ENCODE results near the gene MIF4GD.
A peak's percentile ranks its signal among the peaks of the same experiment; 100 is the strongest.
"Not testable (repeated sequence)": the region's sequence is repeated elsewhere in the genome, so short reads cannot be mapped to it uniquely, and the experiment has no call there.

Gene MIF4GD, protein sequence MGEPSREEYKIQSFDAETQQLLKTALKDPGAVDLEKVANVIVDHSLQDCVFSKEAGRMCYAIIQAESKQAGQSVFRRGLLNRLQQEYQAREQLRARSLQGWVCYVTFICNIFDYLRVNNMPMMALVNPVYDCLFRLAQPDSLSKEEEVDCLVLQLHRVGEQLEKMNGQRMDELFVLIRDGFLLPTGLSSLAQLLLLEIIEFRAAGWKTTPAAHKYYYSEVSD

GRCh38 chr17:75270966-75271232, at the start of gene MIF4GD:
MIF4GD (minus strand) TSS chr17:75271231; CDS start chr17:75270195, 1,036 bp downstream.
- no peak for DNase-seq

- DNase-seq = no peak
Observed at GRCh38 chr17:75319904-75320691, 49.1 kb upstream of the MIF4GD start.

GRCh38 chr17:75318615-75319222, 47.7 kb upstream of the MIF4GD start:
- no peak for DNase-seq

- DNase-seq = no peak
Observed at GRCh38 chr17:75318211-75318610, 47.2 kb upstream of the MIF4GD start.

DNA sequence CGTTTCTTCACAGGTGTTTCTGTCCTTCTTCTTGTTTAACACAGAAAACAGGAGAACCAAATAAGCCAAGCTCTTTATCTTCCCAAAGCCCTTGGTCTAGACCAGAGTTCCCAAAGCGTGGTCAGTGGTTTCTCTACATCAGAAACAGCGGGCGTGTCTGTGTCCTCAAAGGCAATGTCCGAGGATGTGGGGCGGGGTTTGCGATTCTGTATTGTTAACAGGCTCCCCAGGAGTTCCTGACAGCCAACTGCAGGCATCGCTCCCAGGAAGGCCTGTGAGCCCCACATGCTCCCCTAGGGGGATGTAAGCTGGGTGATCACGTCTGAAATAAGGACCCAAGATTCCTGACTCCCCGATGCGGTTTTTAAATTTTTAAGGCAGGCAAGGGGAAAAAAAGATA, 46.6 kb upstream of the MIF4GD start:
- no peak for DNase-seq

DNA sequence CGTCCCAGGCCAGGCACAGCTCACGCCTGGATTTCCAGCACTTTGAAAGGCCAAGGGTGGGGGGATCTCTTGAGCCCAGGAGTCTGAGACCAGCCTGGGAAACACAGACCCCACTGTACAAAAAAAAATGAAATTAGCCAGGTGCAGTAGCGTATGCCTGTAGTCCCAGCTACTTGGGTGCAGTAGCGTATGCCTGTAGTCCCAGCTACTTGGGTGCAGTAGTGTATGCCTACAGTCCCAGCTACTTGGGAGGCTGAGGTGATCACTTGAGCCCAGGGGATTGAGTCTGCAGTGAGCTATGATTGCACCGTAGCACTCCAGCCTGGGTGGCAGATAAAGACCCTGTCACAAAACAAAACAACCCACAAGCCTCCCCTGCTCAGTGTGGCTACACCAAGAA, 45.2 kb upstream of the MIF4GD start:
- DNase-seq = no peak

DNA sequence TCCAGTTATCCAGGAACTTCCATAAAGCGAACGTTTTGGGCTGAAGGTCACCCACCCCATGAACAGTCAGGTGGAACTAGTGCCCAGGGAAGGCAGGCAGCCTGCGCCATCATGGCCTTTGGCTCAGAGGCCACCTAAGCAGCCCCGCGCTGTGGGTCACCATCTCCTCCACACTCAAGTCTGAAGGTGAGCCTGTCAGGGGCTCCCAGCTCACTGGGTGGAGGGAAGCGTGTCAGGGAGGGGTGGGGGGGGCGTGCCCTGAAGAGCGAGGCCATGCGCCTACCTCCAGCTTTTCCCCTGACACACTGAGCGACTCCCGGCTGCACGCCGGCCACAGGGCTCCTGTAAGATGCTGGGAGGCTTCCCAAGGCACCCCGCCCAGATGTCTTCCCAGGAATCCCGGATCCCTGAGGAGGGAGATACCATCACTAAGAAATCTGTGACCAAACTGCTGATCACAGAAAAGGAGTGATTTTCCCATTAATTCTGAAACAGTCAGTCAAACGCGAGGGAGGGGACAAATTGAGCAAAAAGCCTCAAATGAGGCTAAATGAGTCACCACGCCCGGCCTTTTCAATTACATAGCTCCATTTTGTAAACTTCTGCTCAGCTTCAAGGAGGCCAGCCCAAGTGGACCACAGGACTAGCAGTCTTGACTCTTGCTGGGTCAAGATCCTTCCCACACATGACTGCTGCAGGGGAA, 44.7 kb upstream of the MIF4GD start:
- DNase-seq = peak in 1 of 2 experiments; percentile 40

DNA sequence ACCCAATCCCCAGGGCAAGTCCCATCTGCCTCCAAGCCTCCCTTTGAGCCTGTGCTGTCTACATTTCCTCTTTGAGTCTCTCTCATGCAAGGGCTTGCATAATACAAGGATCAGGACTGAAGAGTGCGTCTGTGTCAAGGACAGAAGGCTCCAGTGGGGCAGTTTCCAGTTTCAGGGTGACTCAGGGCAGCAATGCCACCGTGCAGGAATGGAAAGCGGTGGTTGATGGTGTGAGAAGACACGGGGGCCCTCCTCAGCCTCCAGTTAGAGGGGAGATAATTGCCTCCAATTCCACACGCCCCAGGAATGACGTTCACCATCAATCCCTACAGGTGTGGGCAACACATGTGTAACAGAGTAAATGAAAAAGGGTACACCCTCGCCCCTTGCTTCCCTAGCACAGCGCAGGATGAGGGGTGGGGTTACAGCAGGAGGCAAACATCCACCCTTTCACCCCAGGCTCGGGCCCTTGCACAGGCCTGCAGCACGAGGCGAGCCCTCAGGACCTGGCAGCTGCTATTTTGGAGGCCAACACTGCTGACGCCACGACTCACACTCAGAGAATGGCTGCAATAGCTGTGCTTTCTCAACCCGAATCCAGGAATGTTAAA, 43.0 kb upstream of the MIF4GD start:
- no peak for DNase-seq

GRCh38 chr17:75308732-75309629, 38.0 kb upstream of the MIF4GD start:
- no peak for DNase-seq

DNA sequence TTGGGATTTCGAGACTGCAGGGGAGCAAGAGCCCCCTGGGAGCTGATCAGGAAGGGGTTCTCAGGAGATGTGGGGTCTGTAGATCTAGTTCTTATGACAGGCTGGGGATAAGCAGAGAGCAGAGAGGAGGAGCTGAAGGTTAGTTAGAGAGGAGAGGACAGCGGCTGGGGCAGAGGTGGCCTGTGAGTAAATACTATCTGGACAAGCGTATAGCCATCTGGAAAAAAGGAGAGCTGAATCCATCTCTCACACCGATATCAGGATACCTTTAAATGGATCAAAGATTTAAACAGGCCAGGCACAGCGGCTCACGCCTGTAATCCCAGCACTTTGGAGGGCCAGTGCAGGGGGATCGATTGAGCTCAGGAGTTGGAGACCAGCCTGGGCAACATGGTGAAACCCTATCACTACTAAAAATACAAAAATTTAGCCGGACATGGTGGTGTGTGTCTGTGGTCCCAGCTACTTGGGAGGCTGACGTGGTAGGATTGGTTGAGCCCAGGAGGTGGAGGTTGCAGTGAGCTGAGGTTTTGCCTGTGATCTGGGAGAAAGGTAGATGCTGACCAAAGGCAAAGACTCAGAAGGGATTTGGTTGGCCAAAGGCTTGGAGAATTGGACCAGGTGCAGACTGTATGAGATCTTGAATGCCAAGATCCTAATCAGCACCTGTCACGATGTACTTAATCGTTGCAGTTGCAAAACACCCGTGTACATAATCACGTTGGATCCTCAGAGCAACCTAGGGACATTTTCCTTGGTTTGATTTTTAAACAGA, 37.1 kb upstream of the MIF4GD start:
- no peak for DNase-seq

DNA sequence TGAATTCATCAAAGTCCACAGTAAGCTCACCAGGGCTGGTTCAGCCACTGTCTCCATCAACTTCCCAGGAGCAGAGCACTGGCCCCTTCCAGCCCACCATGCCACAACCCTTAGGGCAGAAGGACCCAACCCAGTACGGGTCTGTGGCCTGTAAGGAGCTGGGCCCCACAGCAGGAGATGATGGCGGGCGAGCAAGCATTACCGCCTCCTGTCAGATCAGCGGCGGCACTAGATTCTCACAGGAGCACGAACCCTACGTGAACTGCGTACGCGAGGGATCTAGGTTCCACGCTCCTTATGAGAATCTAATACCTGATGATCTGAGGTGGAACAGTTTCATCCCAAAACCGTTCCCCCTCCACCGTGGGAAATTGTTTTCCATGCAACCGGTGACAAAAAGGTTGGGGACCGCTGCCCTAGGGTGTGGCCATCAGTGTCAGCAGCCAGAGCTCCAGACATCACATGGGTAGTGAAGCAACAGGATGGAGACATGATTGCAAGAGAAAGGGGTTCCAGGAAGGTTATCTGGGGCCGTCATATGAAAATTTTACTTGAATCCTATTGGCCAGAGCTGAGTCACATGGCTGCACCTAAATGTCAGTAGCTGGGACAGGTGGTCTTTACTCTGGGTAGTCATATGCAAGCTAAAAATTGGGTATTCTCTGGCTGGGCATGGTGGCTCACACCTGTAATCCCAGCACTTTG, 30.6 kb upstream of the MIF4GD start:
- no peak for DNase-seq

DNA sequence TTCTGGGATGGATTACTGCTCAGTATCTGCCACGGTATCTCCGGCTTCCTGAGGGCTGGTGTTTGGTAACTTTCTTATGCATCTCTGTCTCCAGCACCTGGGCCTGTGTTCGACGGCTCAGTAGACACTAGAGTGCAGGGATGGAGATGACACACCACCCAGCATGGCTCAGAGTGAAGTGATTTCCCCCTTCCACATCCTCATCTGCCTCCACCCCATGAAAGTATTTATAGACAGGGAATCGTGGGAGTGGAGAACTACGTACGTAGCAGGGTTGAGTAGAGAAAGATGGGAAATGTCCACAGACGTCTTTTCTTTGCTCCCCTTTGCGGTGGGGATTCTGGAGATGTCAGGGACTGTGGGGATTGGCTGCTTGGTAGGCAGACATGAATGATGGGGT, 30.0 kb upstream of the MIF4GD start:
- DNase-seq = no peak

DNA sequence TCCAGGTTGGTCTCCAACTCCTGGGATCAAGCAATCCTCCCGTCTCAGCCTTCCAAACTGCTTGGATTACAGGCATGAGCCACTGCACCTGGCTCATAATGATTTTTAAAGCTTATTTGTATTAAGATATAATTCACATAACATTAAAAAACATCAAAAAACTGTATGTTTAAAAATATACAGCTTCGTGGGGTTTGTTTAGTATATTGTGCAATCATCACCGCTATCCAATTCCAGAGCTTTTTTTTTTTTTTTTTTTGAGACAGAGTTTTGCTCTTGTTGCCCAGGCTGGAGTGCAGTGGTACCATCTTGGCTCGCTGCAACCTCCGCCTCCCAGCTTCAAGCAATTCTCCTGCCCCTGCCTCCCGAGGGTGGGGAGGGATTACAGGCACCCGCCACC, 29.2 kb upstream of the MIF4GD start:
- no peak for DNase-seq

DNA sequence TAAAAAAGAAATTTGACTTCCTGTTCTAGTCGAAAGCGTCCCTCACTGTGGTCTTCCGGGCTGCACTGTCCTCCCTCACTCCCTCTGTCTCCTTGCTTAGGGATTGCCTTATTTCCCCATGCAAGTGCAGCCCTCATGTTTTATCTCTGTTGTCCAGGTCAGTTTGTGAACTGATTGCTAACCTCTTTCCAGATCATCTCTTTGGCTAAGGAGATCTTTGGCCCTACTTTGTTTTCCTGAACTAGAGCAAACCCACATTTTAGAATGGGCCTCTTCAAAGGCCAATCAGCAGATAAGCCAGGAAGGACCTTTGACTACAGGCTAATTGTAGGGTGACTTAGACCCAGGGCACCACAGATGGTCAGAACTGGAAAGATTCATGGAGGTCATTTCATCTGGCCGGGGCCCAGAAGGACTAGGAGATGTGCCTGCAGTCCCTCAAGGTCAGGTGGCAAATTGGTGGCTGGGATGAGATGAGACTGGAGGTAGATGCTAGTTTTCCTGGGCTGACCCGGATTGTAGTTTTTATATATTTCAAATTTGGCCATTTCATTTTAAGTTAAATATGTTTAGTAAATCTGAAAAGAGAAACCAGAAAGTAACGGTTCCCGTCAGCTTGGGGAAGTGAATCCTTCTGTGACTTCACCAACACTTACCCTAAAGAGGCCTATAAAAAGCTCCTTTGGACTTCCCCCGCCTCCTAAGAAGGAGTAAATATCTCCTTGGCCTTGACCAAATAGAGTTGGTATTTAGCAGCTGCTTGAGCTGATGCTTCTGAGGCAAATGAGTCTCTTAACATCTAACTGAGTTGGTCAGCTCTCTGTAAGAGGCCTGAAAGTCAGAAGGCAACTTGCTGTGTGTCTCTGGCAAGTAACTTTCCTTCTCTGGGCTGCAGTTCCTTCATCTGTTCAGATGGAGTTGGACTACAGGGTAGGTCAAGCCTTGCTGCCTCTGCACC, 24.4 kb upstream of the MIF4GD start:
- DNase-seq = peak in 1 of 2 experiments; percentile 43

GRCh38 chr17:75292810-75293448, 21.9 kb upstream of the MIF4GD start:
- DNase-seq = not testable (repeated sequence)

GRCh38 chr17:75289832-75290337, 18.9 kb upstream of the MIF4GD start:
- peak; percentile 66 to 76 for DNase-seq

GRCh38 chr17:75289115-75289831, 18.2 kb upstream of the MIF4GD start, which contains the start of gene SLC25A19:
SLC25A19 (minus strand) TSS chr17:75289433; CDS start chr17:75286764, 2,669 bp downstream.
- peak; percentile 95 to 97 for DNase-seq

- DNase-seq = peak; percentile 51 to 66
Observed at GRCh38 chr17:75288770-75289114, 17.7 kb upstream of the MIF4GD start.

Data from activated CD4-positive, alpha-beta T cell treated with anti-CD3 and anti-CD28 coated beads, Interleukin-2, amount 50 U/mL, for 48 hours (primary cell).